Panc1 (cell line): ENCODE data around the gene AHSP. TPM values are rescaled to one million over a fixed set of nuclear protein-coding genes. Genes with fewer than 3 reads are reported as not detected.

ENCODE experiments used
- ATAC-seq: fragments of 200-7000 bp; cut with Tn5 transposase; 2 replicates; pipeline ENCODE4 v1.9.1; 2020; ENCODE audit warnings: mild to moderate bottlenecking, moderate library complexity
- BruUV-seq: library from RNA; stranded (reverse); fragments of 400-500 nt; replicated peaks from 2 replicates; lab custom pipeline; 2021; lab: Mats Ljungman, UMichigan
- CTCF ChIA-PET: fragments of 300-600 bp; sonication (Branson Sonifier 250); formaldehyde crosslinking; loops from one replicate; lab custom pipeline; 2022; ENCODE audit warnings: antibody characterized with exemption; lab: Charles Lee
- POLR2A ChIA-PET: fragments of 300-600 bp; sonication (Branson Sonifier 250); formaldehyde crosslinking; loops from one replicate; lab custom pipeline; 2022; ENCODE audit warnings: antibody characterized with exemption; lab: Charles Lee
- DNase-seq: peaks from one replicate; pipeline ENCODE4 v3.0.0-alpha.2; 2010; ENCODE audit warnings: low read depth, low spot score
- H3K27ac ChIP-seq: 2 replicates; pipeline ENCODE4 v1.5.1; 2011; ENCODE audit warnings: mild to moderate bottlenecking, low read length, inconsistent platforms
- H3K27me3 ChIP-seq: fragments of 200-500 bp; sonication (Bioruptor generic); 2 replicates; pipeline ENCODE4 v1.6.0; 2014; ENCODE audit warnings: low read length, inconsistent platforms; ENCODE audit not compliant: control insufficient read depth, insufficient read depth
- H3K36me3 ChIP-seq: fragments of 200-500 bp; sonication (Bioruptor generic); 2 replicates; pipeline ENCODE4 v1.5.1; 2014; ENCODE audit warnings: inconsistent platforms, mild to moderate bottlenecking, low read length, moderate library complexity; ENCODE audit not compliant: control insufficient read depth, insufficient read depth
- H3K4me1 ChIP-seq: 2 replicates; pipeline ENCODE4 v1.5.1; 2011; ENCODE audit warnings: inconsistent platforms, mild to moderate bottlenecking, low read length, moderate library complexity; ENCODE audit not compliant: control insufficient read depth, insufficient read depth
- H3K4me3 ChIP-seq, 2 experiments: 2 replicates each; pipeline ENCODE4 v1.5.1; 2011 to 2012; ENCODE audit warnings: low read depth in 2 of 2, low read length in 2 of 2, mild to moderate bottlenecking in 2 of 2, inconsistent platforms in 1 of 2, moderate library complexity in 1 of 2
- H3K9me3 ChIP-seq: fragments of 200-500 bp; sonication (Bioruptor generic); 2 replicates; pipeline ENCODE4 v1.5.1; 2014; ENCODE audit warnings: low read depth, mild to moderate bottlenecking, inconsistent platforms, low read length, moderate library complexity; ENCODE audit not compliant: control insufficient read depth, insufficient read depth
- CTCF ChIP-seq: fragments of 450-650 bp; IDR thresholded peaks from 2 replicates; pipeline ENCODE4 v1.5.1; 2017; ENCODE audit warnings: mild to moderate bottlenecking
- POLR2AphosphoS5 ChIP-seq: IDR thresholded peaks from 2 replicates; pipeline ENCODE4 v1.6.1; 2012; ENCODE audit warnings: mild to moderate bottlenecking, low read depth, low read length, moderate library complexity
- REST ChIP-seq, 2 experiments: IDR thresholded peaks; 2 replicates each; pipeline ENCODE4 v1.6.1; 2011 to 2012; ENCODE audit warnings: low read depth in 2 of 2, control low read depth in 1 of 2, low read length in 1 of 2, mild to moderate bottlenecking in 1 of 2, moderate library complexity in 1 of 2; ENCODE audit not compliant: insufficient read depth in 1 of 2
- SIN3A ChIP-seq: IDR thresholded peaks from 2 replicates; pipeline ENCODE4 v1.6.1; 2012; ENCODE audit warnings: low read depth, mild to moderate bottlenecking, low read length, moderate library complexity, borderline replicate concordance; ENCODE audit not compliant: insufficient read depth
- TCF7L2 ChIP-seq: IDR thresholded peaks from 2 replicates; pipeline ENCODE4 v1.6.1; 2011; ENCODE audit warnings: mild to moderate bottlenecking, low read depth, low read length, inconsistent platforms
- in situ Hi-C: cut with HindIII; loops from 2 replicates; pipeline ENCODE4 v1.10.0; 2016; ENCODE audit warnings: low sequenced_read_pairs, low pct_unique_long_range_greater_than_20kb
- intact Hi-C: fragments of 100-400 bp; cut with micrococcal nuclease; formaldehyde crosslinking; loops from one replicate; pipeline ENCODE4 v1.10.0; 2022; ENCODE audit not compliant: unreplicated experiment
- total RNA-seq: library from RNA; stranded (reverse); gene quantifications from one replicate; pipeline ENCODE4 v1.2.1, GENCODE V29; 2021; ENCODE audit not compliant: unreplicated experiment

The AHSP gene
- total RNA-seq, 1 experiment from 2014 or later: not detected

GRCh38 chr16:31532896-31533295 is 5.2 kb downstream of the AHSP start:
- no peak for TF ChIP-seq REST (IDR thresholded peaks at IDR 0.05; ENCODE audit: insufficient read depth in 1 of 2, low read depth in 2 of 2, low read length in 1 of 2)
- TF ChIP-seq TCF7L2: no peak
- TF ChIP-seq SIN3A: no peak
- TF ChIP-seq CTCF: no peak
- TF ChIP-seq POLR2AphosphoS5: no peak
- no TSS peak for BruUV-seq
- peaks cover 5% of the 10 kb centered on the region; the same call in 1 of the 2 replicates for H3K27me3 ChIP-seq
- DNase-seq (no peak), ATAC-seq (no peak)
- ChIA-PET CTCF (no interaction called here), POLR2A (no interaction called here)
- in situ Hi-C loops (no loop called here), intact Hi-C loops (no loop called here)
- H3K4me3 ChIP-seq: no peak overlapping the region
- 0 out of 2 replicates have a peak, but pooled peaks cover 4% of the 10 kb centered on the region for H3K4me1 ChIP-seq
- no peak overlapping the region for H3K27ac ChIP-seq
- H3K9me3 ChIP-seq: no peaks in the 10 kb centered on the region
- H3K36me3 ChIP-seq: no peaks in the 10 kb centered on the region

- BruUV-seq: no TSS peak
- Histone ChIP-seq H3K27me3 (no peaks in the 10 kb centered on the region), H3K9me3 (no peaks in the 10 kb centered on the region), H3K36me3 (no peaks in the 10 kb centered on the region), H3K4me1 (no peaks in the 10 kb centered on the region), H3K4me3 (no peak overlapping the region), H3K27ac (no peak overlapping the region)
- TF ChIP-seq REST (IDR thresholded peaks at IDR 0.05; ENCODE audit: insufficient read depth in 1 of 2, low read depth in 2 of 2, low read length in 1 of 2) (no peak), SIN3A (no peak), TCF7L2 (no peak), CTCF (no peak), POLR2AphosphoS5 (no peak)
- ATAC-seq: no peak
- no peak for DNase-seq
- intact Hi-C loops: no loop called here
- POLR2A ChIA-PET: no interaction called here
- CTCF ChIA-PET: no interaction called here
- in situ Hi-C loops: no loop called here
These were observed 8.0 kb downstream of the AHSP start for GRCh38 chr16:31535737-31536136.
